Liver (tissue), 9 donors: ENCODE results near the gene KIF4A. TPM values are rescaled to one million over a fixed set of nuclear protein-coding genes. Genes with fewer than 3 reads are reported as not detected.

Source experiments
- DNase-seq: peaks from one replicate; pipeline ENCODE4 v3.0.0-alpha.2; 2017; ENCODE audit warnings: low spot score
- H3K27ac ChIP-seq, 2 donors: one replicate each; pipeline ENCODE4 v1.7.0; 2013; ENCODE audit warnings: inconsistent platforms in 2 of 2, low read length in 2 of 2, control low read depth in 1 of 2, low read depth in 1 of 2, mild to moderate bottlenecking in 1 of 2
- H3K27me3 ChIP-seq, 4 donors: one replicate each; pipeline versions ENCODE4 v1.6.1 to v1.7.0; 2013; ENCODE audit warnings: low read length in 3 of 4, inconsistent platforms in 1 of 4, mild to moderate bottlenecking in 1 of 4, moderate library complexity in 1 of 4; ENCODE audit not compliant: control insufficient read depth in 4 of 4, insufficient read depth in 4 of 4
- H3K36me3 ChIP-seq, 4 donors: one replicate each; pipeline versions ENCODE4 v1.6.1 to v1.7.0; 2013; ENCODE audit warnings: low read length in 3 of 4, mild to moderate bottlenecking in 3 of 4, low read depth in 1 of 4, moderate library complexity in 1 of 4; ENCODE audit not compliant: control insufficient read depth in 4 of 4, insufficient read depth in 3 of 4
- H3K4me1 ChIP-seq, 4 donors: one replicate each; pipeline versions ENCODE4 v1.6.1 to v1.7.0; 2013; ENCODE audit warnings: low read length in 3 of 4, mild to moderate bottlenecking in 3 of 4, moderate library complexity in 1 of 4; ENCODE audit not compliant: control insufficient read depth in 4 of 4, insufficient read depth in 4 of 4
- H3K4me3 ChIP-seq, 3 donors: one replicate each; pipeline versions ENCODE4 v1.6.1 to v1.7.0; 2013; ENCODE audit warnings: low read length in 3 of 3, control low read depth in 1 of 3, low read depth in 1 of 3, mild to moderate bottlenecking in 1 of 3
- H3K9ac ChIP-seq, 2 donors: one replicate each; pipeline ENCODE4 v1.7.0; 2013; ENCODE audit warnings: low read length in 2 of 2, mild to moderate bottlenecking in 2 of 2, moderate library complexity in 2 of 2, control low read depth in 1 of 2, low read depth in 1 of 2
- H3K9me3 ChIP-seq, 4 donors: one replicate each; pipeline versions ENCODE4 v1.6.1 to v1.7.0; 2013; ENCODE audit warnings: low read length in 3 of 4; ENCODE audit not compliant: control insufficient read depth in 4 of 4
- EGR1 ChIP-seq, 2 donors: IDR thresholded peaks; 2 replicates each; pipeline ENCODE4 v1.6.1; 2016 to 2018; ENCODE audit warnings: antibody characterized with exemption in 2 of 2, low read depth in 2 of 2
- FOXA1 ChIP-seq: IDR thresholded peaks from 2 replicates; pipeline ENCODE4 v1.6.1; 2016; ENCODE audit warnings: antibody characterized with exemption
- FOXA2 ChIP-seq: IDR thresholded peaks from 2 replicates; pipeline ENCODE4 v1.6.1; 2016; ENCODE audit warnings: antibody characterized with exemption
- GABPA ChIP-seq, 2 donors: IDR thresholded peaks in 1 of 2; conservative IDR thresholded peaks in 1 of 2; 2 replicates each; pipeline ENCODE4 v1.6.1; 2016; ENCODE audit warnings: antibody characterized with exemption in 2 of 2, mild to moderate bottlenecking in 1 of 2, moderate library complexity in 1 of 2
- HNF4A ChIP-seq, 2 donors: conservative IDR thresholded peaks; 2 replicates each; pipeline ENCODE4 v1.6.1; 2016; ENCODE audit warnings: antibody characterized with exemption in 2 of 2, mild to moderate bottlenecking in 2 of 2
- HNF4G ChIP-seq: IDR thresholded peaks from 2 replicates; pipeline ENCODE4 v1.6.1; 2016; ENCODE audit warnings: antibody characterized with exemption
- JUND ChIP-seq, 2 donors: IDR thresholded peaks; 2 replicates each; pipeline ENCODE4 v1.6.1; 2016; ENCODE audit warnings: antibody characterized with exemption in 2 of 2
- NR2F2 ChIP-seq: IDR thresholded peaks from 2 replicates; pipeline ENCODE4 v1.6.1; 2016; ENCODE audit warnings: antibody characterized with exemption
- RAD21 ChIP-seq, 2 donors: IDR thresholded peaks; 2 replicates each; pipeline ENCODE4 v1.6.1; 2016; ENCODE audit warnings: antibody characterized with exemption in 2 of 2, mild to moderate bottlenecking in 2 of 2
- RXRA ChIP-seq, 2 donors: IDR thresholded peaks; 2 replicates each; pipeline ENCODE4 v1.6.1; 2017 to 2018; ENCODE audit warnings: antibody characterized with exemption in 2 of 2, mild to moderate bottlenecking in 1 of 2
- SP1 ChIP-seq: IDR thresholded peaks from 2 replicates; pipeline ENCODE4 v1.6.1; 2018; ENCODE audit warnings: antibody characterized with exemption, mild to moderate bottlenecking
- TAF1 ChIP-seq: conservative IDR thresholded peaks from 2 replicates; pipeline ENCODE4 v1.6.1; 2016; ENCODE audit warnings: antibody characterized with exemption, mild to moderate bottlenecking
- YY1 ChIP-seq: IDR thresholded peaks from 2 replicates; pipeline ENCODE4 v1.6.1; 2016; ENCODE audit warnings: antibody characterized with exemption, mild to moderate bottlenecking
- WGBS: extraction: QIAGEN DNeasy Blood & Tissue Kit; methylation state at CpG from one replicate; pipeline ENCODE4 v1.1.7; 2013; 5-methylcytosine and 5-hydroxymethylcytosine counted together
- polyA plus RNA-seq, 2 donors: library from polyadenylated mRNA; stranded (reverse) in 1 of 2; unstranded in 1 of 2; fragments of 200-250 nt in 1 of 2; fragments of >200 nt in 1 of 2; fragmentation: Nextera tagmentation in 1 of 2; extraction: Ambion mirVana in 1 of 2; gene quantifications; one replicate each; pipeline versions ENCODE4 v1.2.1 to v1.2.3, GENCODE V29; 2013 to 2015
- total RNA-seq, 2 donors: library from RNA; depleted of rRNA; stranded (reverse); fragments of >200 nt; gene quantifications; one replicate each; pipeline ENCODE4 v1.2.3, GENCODE V29; 2014
- TF ChIP-seq, protein P1 (sequence below): IDR thresholded peaks from 2 replicates; pipeline ENCODE4 v1.6.1; 2016; ENCODE audit warnings: antibody characterized with exemption
- TF ChIP-seq, protein P2 (sequence below): IDR thresholded peaks from 2 replicates; pipeline ENCODE4 v1.6.1; 2016; ENCODE audit warnings: antibody characterized with exemption
- TF ChIP-seq, protein P3 (sequence below): IDR thresholded peaks from 2 replicates; pipeline ENCODE4 v1.6.1; 2016; ENCODE audit warnings: antibody characterized with exemption
- TF ChIP-seq, protein P4 (sequence below): fragments of 150-350 bp; IDR thresholded peaks from 2 replicates; pipeline ENCODE4 v1.5.1; 2017; ENCODE audit warnings: improper control_type of control experiment, low read depth, low read length; ENCODE audit not compliant: missing input control
- TF ChIP-seq, protein P5 (sequence below): IDR thresholded peaks from 2 replicates; pipeline ENCODE4 v1.6.1; 2016; ENCODE audit warnings: antibody characterized with exemption, mild to moderate bottlenecking
- donor health status: healthy.
- donor health status: healthy.
- donor health status: healthy.
- donor health status: healthy.
- donor health status: healthy.

Gene KIF4A
- total and polyA plus RNA-seq, 4 donors = under 0.01 to 17.3 (median 0.50) TPM

DNA sequence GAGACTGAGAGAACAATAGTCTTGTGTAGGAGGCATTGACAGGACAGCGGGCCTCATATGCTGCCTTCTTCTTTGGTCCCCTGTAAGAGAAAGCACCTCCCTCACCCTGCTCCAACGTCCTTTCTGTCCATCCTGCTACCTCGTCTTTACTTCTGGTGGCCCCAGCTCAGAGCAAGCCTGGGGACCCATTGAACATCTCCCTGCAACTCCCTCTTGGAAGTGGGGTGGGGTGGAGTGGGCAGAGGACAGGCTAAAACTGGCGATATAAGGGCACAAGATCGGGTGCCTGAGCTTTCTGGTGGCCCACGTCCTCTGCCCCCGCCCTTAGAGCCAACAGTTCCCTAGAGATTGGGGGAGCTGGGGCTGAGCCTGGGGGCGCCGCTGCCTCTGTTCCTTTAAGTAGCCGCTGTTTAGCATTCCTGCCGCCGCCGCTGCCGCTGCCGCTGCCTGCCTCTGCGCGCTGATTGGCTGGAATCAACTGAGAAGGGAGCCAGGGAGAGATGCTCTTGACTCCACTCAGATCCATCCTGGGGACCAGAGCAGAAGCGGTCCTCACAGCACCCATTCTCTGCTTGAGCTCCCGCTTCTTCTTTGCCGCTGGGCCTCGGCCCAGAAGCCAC lies 154.5 kb downstream of the KIF4A start, which contains the start of gene DLG3:
Gene DLG3, plus strand, starts transcription at position 510 of the 620 bp plus-strand sequence. CDS start 367 bp downstream, outside the sequence.
- WGBS = 11% methylated on average over 21 of the region's 21 CpGs
- peaks cover 0 to 4% (median 0%) of the 10 kb centered on the region in 4 donors for H3K9me3 ChIP-seq
- H3K4me1 ChIP-seq = peaks cover 0 to 3% (median 0%) of the 10 kb centered on the region in 4 donors
- TF ChIP-seq, protein P1, sequence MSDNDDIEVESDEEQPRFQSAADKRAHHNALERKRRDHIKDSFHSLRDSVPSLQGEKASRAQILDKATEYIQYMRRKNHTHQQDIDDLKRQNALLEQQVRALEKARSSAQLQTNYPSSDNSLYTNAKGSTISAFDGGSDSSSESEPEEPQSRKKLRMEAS = no peak
- no peak for TF ChIP-seq JUND (IDR thresholded peaks at IDR 0.05)
- no peak for TF ChIP-seq FOXA1
- no peak for TF ChIP-seq YY1
- no peak for TF ChIP-seq NR2F2
- no peak for TF ChIP-seq EGR1 (IDR thresholded peaks at IDR 0.05; ENCODE audit: low read depth in 2 of 2)
- no peak within 1 kb of the TSS for H3K27ac ChIP-seq
- no peak within 1 kb of the TSS for H3K9ac ChIP-seq
- DNase-seq = no peak
- H3K27me3 ChIP-seq = peaks cover 0 to 6% (median 0%) of the 10 kb centered on the region in 4 donors
- no peak within 1 kb of the TSS for H3K4me3 ChIP-seq
- no peaks in the 10 kb centered on the region for H3K36me3 ChIP-seq

DNA sequence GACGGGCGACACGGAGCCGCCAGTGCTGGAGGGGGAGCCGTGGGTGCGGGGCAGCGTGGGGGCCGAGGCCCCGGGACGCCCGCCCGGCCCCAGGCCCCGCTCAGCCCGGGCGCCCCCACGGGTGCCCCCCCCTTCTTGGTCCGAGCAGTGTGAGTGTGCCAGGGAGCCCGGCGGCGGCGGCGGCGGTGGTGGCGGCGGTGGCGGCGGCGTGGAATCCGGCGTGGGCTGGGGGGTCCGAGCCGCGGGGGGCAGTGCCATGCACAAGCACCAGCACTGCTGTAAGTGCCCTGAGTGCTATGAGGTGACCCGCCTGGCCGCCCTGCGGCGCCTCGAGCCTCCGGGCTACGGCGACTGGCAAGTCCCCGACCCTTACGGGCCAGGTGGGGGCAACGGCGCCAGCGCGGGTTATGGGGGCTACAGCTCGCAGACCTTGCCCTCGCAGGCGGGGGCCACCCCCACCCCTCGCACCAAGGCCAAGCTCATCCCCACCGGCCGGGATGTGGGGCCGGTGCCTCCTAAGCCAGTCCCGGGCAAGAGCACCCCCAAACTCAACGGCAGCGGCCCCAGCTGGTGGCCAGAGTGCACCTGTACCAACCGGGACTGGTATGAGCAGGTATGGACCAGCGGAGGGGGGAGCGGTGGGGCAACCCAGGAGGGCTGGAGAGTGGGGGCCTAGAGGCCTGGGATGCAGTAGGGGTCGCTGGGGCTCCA lies 155.2 kb downstream of the KIF4A start:
- Histone ChIP-seq H3K27me3 (peaks cover 0 to 6% (median 0%) of the 10 kb centered on the region in 4 donors), H3K4me3 (no peak overlapping the region), H3K9ac (no peak overlapping the region), H3K36me3 (no peaks in the 10 kb centered on the region), H3K9me3 (peaks cover 0 to 4% (median 0%) of the 10 kb centered on the region in 4 donors), H3K27ac (no peak overlapping the region), H3K4me1 (peaks cover 0 to 3% (median 0%) of the 10 kb centered on the region in 4 donors)
- 7% methylated on average over 61 of the region's 61 CpGs for WGBS
- no peak for TF ChIP-seq HNF4G
- TF ChIP-seq EGR1 (IDR thresholded peaks at IDR 0.05; ENCODE audit: low read depth in 2 of 2) = no peak
- no peak for TF ChIP-seq SP1
- TF ChIP-seq, protein P2, sequence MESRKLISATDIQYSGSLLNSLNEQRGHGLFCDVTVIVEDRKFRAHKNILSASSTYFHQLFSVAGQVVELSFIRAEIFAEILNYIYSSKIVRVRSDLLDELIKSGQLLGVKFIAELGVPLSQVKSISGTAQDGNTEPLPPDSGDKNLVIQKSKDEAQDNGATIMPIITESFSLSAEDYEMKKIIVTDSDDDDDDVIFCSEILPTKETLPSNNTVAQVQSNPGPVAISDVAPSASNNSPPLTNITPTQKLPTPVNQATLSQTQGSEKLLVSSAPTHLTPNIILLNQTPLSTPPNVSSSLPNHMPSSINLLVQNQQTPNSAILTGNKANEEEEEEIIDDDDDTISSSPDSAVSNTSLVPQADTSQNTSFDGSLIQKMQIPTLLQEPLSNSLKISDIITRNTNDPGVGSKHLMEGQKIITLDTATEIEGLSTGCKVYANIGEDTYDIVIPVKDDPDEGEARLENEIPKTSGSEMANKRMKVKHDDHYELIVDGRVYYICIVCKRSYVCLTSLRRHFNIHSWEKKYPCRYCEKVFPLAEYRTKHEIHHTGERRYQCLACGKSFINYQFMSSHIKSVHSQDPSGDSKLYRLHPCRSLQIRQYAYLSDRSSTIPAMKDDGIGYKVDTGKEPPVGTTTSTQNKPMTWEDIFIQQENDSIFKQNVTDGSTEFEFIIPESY = no peak
- TF ChIP-seq JUND (IDR thresholded peaks at IDR 0.05) = no peak
- TF ChIP-seq TAF1 = no peak
- no peak for TF ChIP-seq FOXA1
- TF ChIP-seq, protein P1 = no peak
- TF ChIP-seq RXRA (IDR thresholded peaks at IDR 0.05) = no peak
- TF ChIP-seq RAD21 (IDR thresholded peaks at IDR 0.05) = no peak
- no peak for TF ChIP-seq NR2F2
- TF ChIP-seq GABPA (IDR thresholded peaks at IDR 0.05 in 1 of 2, conservative IDR thresholded peaks at IDR 0.05 in 1 of 2) = no peak
- no peak for TF ChIP-seq HNF4A (conservative IDR thresholded peaks at IDR 0.05)
- no peak for TF ChIP-seq FOXA2
- TF ChIP-seq, protein P3, sequence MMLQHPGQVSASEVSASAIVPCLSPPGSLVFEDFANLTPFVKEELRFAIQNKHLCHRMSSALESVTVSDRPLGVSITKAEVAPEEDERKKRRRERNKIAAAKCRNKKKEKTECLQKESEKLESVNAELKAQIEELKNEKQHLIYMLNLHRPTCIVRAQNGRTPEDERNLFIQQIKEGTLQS = no peak
- TF ChIP-seq YY1 = no peak
- TF ChIP-seq, protein P4, sequence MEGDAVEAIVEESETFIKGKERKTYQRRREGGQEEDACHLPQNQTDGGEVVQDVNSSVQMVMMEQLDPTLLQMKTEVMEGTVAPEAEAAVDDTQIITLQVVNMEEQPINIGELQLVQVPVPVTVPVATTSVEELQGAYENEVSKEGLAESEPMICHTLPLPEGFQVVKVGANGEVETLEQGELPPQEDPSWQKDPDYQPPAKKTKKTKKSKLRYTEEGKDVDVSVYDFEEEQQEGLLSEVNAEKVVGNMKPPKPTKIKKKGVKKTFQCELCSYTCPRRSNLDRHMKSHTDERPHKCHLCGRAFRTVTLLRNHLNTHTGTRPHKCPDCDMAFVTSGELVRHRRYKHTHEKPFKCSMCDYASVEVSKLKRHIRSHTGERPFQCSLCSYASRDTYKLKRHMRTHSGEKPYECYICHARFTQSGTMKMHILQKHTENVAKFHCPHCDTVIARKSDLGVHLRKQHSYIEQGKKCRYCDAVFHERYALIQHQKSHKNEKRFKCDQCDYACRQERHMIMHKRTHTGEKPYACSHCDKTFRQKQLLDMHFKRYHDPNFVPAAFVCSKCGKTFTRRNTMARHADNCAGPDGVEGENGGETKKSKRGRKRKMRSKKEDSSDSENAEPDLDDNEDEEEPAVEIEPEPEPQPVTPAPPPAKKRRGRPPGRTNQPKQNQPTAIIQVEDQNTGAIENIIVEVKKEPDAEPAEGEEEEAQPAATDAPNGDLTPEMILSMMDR = no peak
- TF ChIP-seq, protein P5, sequence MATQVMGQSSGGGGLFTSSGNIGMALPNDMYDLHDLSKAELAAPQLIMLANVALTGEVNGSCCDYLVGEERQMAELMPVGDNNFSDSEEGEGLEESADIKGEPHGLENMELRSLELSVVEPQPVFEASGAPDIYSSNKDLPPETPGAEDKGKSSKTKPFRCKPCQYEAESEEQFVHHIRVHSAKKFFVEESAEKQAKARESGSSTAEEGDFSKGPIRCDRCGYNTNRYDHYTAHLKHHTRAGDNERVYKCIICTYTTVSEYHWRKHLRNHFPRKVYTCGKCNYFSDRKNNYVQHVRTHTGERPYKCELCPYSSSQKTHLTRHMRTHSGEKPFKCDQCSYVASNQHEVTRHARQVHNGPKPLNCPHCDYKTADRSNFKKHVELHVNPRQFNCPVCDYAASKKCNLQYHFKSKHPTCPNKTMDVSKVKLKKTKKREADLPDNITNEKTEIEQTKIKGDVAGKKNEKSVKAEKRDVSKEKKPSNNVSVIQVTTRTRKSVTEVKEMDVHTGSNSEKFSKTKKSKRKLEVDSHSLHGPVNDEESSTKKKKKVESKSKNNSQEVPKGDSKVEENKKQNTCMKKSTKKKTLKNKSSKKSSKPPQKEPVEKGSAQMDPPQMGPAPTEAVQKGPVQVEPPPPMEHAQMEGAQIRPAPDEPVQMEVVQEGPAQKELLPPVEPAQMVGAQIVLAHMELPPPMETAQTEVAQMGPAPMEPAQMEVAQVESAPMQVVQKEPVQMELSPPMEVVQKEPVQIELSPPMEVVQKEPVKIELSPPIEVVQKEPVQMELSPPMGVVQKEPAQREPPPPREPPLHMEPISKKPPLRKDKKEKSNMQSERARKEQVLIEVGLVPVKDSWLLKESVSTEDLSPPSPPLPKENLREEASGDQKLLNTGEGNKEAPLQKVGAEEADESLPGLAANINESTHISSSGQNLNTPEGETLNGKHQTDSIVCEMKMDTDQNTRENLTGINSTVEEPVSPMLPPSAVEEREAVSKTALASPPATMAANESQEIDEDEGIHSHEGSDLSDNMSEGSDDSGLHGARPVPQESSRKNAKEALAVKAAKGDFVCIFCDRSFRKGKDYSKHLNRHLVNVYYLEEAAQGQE = no peak
- no peak for DNase-seq
